Measurements from ENCODE around the gene PNLDC1. TPM values are rescaled to one million over a fixed set of nuclear protein-coding genes. Genes with fewer than 3 reads are reported as not detected.

The PNLDC1 gene
- total and polyA plus RNA-seq, 9 of the 15 experiments (the other 6 are each of a cell fraction or from before 2014, with no cell fraction given), result 0.12 TPM; not detected in 8

DNA sequence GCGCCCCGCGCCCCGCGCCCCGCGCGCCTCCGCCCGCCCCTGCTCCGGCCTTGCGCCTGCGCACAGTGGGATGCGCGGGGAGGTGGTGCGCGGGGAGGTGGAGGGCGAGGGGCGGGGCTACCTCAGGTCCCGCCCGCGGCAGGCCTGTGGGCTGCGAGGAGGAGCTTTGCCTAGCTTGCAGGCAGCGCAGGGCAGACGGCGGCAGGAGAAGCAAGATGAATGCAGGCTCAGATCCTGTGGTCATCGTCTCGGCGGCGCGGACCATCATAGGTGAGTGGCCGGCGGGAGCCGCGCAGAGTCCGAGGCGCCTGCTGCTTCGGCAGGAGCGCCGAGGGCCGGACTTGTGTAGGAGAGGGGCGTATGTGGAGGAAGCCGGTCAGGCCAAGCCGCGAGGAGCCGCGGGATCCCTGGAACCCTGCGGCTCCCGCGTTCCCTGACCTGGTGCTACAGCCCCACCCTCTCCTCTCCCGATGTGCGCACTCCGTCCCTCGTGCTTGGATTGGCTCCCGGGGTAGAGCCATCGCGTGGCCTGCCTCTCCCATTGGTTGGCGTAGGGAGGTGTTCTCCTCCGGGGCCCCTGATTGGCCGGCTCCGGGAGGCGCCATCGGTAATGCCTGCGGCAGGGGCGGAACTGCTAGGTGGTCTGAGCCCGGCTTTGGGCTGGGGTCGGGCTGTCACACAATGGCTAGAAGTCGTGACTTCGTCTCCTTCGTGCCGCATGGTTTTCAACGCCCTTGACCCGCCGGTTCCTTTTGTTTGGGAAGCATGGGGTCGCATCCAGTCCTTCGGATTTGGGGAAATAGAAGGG, 38.0 kb upstream of the PNLDC1 start, which contains the start of gene ACAT2 (continued):
- 0 out of 2 replicates have a peak, but pooled peaks have one; percentile 75 for TF ChIP-seq HDAC6 (IDR thresholded peaks at IDR 0.05; ENCODE audit: low read depth, low read length)
- no peak for TF ChIP-seq MIER1 (IDR thresholded peaks at IDR 0.05; ENCODE audit: low read depth)
- TF ChIP-seq ZFX (CRISPR knock-in tag; IDR thresholded peaks at IDR 0.05), result peak; percentile 85
- no peak for TF ChIP-seq PRMT5 (CRISPR knock-in tag; IDR thresholded peaks at IDR 0.05)
- no peak for TF ChIP-seq DIDO1 (tag; IDR thresholded peaks at IDR 0.05; ENCODE audit: low read depth)
- TF ChIP-seq KLF1 (tag; IDR thresholded peaks at IDR 0.05), result peak; percentile 33; the same call in 1 of the 2 replicates
- 0 out of 2 replicates have a peak, but pooled peaks have one; percentile 18 for TF ChIP-seq SAFB (IDR thresholded peaks at IDR 0.05; ENCODE audit: borderline replicate concordance, low read depth, low read length)
- peak in 1 of 2 experiments; percentile 92; a peak in 2 of 4 replicates for TF ChIP-seq HDAC1 (IDR thresholded peaks at IDR 0.05)
- peak; percentile 20 for TF ChIP-seq CCNT2 (IDR thresholded peaks at IDR 0.05; ENCODE audit: borderline replicate concordance, extremely low read depth, insufficient read length, low read depth, low read length)
- TF ChIP-seq RBM22 (IDR thresholded peaks at IDR 0.05; ENCODE audit: low read depth, low read length, poor library complexity, severe bottlenecking), result peak; percentile 47
- TF ChIP-seq MCM5 (IDR thresholded peaks at IDR 0.05; ENCODE audit: low read depth), result no peak
- no peak for TF ChIP-seq ZNF280B (CRISPR knock-in tag; IDR thresholded peaks at IDR 0.05)
- TF ChIP-seq UBTF (IDR thresholded peaks at IDR 0.05; ENCODE audit: borderline replicate concordance in 1 of 2, low read depth in 2 of 2, low read length in 2 of 2), result no peak
- TF ChIP-seq ZNF717 (CRISPR knock-in tag; IDR thresholded peaks at IDR 0.05), result no peak
- TF ChIP-seq TFAM (CRISPR knock-in tag; conservative IDR thresholded peaks at IDR 0.05), result no peak
- TF ChIP-seq KDM5B (IDR thresholded peaks at IDR 0.05; ENCODE audit: insufficient replicate concordance, low read depth, low read length), result peak; percentile 71
- no peak for TF ChIP-seq CTCFL (IDR thresholded peaks at IDR 0.05; ENCODE audit: borderline replicate concordance, insufficient read depth, low read depth, low read length, poor library complexity, severe bottlenecking)
- TF ChIP-seq CTBP1 (IDR thresholded peaks at IDR 0.05; ENCODE audit: borderline replicate concordance), result peak; percentile 83
- TF ChIP-seq ZBTB7A (IDR thresholded peaks at IDR 0.05; ENCODE audit: borderline replicate concordance, control insufficient read depth, low read depth, low read length), result peak; percentile 55; the same call in 1 of the 2 replicates
- no peak for TF ChIP-seq ZNF77 (CRISPR knock-in tag; IDR thresholded peaks at IDR 0.05)
